NCI-H510A treated with DMSO at 0.1 percent for 48 hours (cell line): ENCODE results near the gene PEX3.
A peak's percentile ranks its signal among the peaks of the same experiment; 100 is the strongest.
"Not testable (repeated sequence)": the region's sequence is repeated elsewhere in the genome, so short reads cannot be mapped to it uniquely, and the experiment has no call there.

Experiments used
- DNase-seq: peaks from one replicate; lab custom pipeline; 2025; lab: John Stamatoyannopoulos, UW

PEX3 gene

GRCh38 chr6:143506620-143507019 is 56.0 kb downstream of the PEX3 start:
- DNase-seq = no peak

GRCh38 chr6:143507358-143508145 is 56.9 kb downstream of the PEX3 start:
- no peak for DNase-seq

- not testable (repeated sequence) for DNase-seq
Measured at GRCh38 chr6:143510326-143510725, 59.7 kb downstream of the PEX3 start.

- no peak for DNase-seq
Measured at GRCh38 chr6:143510991-143511891, 60.6 kb downstream of the PEX3 start, which contains the start of gene FUCA2. TSS of gene FUCA2 (minus strand) at chr6:143511720. CDS start at chr6:143511634, 86 bp downstream.

DNA sequence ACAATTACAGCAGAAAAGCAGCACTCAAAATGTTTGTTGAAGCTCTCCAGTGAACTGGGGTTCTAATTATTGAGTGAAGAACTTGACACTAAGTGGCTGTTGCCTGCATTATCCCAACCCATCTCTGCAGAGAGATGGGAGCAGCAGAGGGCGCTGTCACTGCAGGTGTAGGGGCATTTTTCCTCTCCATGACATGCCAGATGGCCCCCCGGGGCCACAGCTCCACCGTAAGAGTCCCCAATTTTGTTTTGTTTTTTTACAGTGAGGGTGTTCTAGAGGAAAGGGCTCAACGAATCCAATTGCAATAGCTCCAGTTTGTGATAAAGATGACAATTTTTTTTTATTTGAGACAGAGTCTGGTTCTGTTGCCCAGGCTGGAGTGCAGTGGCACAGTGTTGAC is 62.8 kb downstream of the PEX3 start:
- DNase-seq = peak; percentile 20

DNA sequence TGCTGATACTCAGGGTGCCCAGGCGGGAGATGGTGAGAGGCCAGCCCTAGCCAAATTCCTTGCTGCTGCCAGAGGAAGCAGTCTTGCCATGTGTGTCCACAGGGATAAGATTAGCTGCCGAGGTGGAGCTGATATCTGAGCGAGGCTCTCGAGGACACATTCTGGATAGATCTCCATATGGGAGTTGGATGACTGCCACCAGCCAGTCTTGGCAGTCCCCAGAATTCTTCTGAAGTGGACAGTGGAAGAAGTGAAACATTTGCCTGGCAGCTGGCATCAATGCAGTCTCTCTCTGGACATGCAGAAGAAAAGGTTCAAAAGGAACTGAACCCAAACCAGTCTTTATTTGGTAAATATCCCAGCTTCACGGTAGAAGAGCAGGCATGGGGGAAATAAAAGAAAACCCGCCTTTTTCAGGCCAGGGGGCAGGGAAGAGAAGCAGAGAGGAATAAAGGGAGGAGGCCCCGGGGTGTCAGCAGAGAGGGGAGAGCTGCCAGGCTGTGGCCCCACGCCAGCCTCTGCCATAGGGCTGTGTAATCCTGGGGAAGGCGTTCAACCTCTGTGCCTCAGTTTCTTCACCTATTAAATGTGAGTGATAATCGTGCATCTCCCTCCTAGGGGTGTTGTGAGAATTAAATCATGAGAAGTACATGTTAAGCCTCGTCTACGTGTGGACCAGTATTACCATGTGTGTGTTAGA is 64.6 kb downstream of the PEX3 start:
- DNase-seq = no peak

DNA sequence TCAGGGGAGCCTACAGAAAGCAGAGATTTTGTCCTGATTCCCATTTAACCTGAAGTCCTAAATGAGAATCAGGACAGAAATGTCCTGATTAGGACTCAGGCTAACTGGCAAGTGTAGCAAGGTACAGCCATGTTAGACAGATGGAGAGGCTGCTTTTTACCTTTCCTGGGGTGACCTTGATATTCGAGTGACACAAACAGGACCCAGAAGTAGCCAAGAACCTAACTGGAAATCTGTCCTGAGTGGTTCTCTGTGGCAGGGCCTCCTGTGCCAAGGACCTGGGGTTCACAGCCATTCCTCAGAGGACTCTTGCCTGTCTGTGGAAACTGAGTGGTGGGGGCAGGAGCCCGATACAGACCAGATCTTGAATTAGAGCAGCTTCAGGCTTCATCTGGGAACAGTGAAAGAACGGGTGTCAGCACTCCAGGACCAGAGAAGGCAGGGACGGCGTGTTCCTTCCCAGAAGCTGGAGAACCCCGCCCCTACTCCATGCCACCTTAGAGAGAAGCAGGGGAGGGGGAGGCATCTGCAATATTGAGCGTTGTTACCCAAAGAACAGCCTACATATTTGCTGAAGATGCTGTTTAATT is 65.3 kb downstream of the PEX3 start:
- DNase-seq = no peak

DNA sequence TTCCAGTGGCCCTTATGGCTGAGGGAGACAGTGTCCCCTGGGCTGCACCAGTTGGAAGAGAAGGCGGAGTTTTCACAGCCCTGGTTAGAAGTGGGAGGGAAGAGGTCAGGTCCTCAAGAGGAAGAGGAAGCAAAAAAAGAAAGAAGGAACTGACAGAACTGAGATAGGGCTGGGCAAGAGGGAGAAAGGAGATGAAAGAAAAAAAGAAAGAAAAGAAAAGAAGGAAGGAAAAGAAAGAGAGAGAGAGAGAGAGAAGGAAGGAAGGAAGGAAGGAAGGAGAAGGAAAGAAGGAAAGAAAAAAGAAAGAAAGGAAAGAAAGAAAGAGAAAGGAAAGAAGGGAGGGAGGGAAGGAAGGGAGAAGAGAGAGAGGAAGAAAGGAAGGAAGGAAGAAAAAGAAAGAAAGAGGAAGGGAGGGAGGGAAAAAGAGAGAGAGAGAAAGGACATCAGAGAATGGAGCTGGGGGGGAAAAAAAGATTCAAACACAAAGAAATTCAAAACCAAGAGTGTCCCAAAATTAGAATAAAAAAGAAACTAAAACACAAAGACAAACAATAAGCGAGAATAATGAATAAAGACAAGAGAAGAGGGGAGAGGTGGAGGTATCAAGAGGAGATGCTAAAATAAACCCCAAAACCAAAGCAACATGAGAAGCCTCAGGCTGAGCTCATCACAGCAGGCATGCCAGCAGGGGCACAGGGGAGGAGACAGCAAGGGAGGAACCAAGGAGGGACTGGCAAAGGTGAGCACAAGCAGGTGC is 66.3 kb downstream of the PEX3 start:
- DNase-seq = no peak

DNA sequence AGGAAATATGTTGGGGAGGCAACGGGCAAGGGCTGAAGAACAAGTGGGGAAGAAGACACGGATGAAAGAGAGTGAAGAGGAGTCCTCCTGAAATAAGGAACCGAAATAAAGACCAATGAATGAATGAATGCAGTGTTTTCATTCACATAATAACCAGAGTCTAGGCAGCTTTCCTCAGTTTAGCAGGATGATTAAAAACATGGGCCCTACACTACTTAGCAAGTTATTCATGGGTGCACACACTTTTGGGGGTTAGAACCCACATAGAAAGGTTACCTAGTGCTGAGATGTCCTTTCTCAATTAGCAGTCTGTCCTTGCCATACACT is 66.8 kb downstream of the PEX3 start:
- DNase-seq = no peak

- DNase-seq = no peak
Measured at GRCh38 chr6:143522039-143522600, 71.5 kb downstream of the PEX3 start.

DNA sequence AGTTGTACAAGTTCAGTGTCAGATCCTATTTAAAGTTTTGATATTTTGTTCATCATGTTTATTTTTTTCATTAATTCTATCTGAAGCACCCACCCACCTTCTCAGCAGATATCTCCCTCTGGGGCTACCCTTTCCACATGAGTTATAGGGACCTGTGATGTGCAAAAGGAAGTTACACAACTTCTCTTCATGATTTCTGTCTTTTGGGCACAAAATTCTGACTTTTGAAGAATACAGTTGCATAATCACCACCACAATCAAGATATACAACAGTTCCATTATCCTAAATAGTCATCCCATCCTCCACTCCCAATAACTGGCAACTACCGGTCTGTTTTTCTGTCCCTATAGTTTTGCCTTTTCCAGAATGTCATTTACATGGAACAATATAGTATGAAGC is 74.8 kb downstream of the PEX3 start:
- no peak for DNase-seq

DNA sequence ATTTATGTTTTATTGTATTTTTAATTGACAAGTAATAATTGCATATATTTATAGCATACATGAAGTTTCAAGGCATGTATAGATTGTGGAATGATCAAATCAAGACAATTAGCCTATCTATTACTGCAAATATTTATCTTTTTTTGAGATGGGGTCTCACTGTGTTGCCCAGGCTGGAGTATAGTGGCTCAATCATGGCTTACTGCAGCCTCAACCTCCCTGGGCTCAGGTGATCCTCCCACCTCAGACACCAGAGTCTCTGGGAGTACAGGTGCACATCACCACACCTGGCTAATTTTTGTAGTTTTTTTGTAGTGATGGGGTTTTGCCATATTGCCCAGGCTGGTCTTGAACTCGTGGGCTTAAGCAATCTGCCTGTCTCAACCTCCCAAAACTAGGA is 77.1 kb downstream of the PEX3 start:
- no peak for DNase-seq

DNA sequence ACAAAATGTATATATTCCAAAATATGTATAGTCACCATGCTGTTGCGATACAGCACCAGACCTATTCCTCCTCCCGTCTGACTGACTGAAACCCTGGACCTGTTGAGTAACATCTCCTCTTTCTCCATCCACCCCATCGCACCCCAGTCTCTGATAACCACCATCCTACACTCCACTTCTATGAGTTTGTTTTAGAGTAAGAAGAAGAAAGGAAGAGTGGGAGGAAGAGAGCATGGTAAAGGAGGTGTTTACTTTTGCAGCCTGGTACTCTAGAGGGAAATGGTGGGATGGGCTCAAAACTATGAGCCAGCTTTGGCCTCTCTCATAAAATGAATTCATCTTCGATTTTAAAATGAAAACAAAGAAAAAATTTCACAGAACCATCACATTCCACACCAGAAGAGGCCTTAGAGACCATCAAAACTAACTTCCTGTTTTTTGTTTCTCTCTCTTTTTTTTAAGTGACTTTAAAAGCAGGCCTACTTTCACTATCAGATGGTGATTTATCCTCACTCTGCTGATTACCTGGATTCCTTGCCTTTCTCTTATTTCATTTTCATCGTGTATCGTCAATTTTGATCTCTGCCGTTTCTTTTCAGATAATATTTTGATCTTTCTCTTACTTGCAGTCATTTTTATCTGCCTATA is 77.7 kb downstream of the PEX3 start:
- DNase-seq = no peak

GRCh38 chr6:143529095-143529494 is 78.5 kb downstream of the PEX3 start:
- no peak for DNase-seq

- no peak for DNase-seq
Measured at GRCh38 chr6:143531720-143532499, 81.3 kb downstream of the PEX3 start.

DNA sequence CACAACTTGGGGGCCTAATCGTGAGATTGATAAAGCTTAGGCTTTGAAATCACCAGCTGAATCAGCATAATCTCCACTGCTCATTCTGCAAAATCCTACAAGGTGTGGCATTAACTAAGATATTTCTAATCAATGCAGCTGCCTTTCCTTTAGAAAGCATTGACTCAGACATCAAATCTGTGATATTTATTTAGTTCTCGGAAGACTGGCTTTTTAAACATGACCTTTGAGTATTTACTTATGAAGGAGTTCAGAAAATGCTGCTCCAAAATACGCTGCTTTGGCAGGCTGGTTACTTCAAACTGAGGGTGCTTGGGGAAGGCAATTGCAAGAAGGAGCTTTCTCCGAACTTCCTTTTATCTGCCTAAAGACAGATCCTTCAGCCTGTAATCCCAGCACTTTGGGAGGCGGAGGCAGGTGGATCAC is 84.6 kb downstream of the PEX3 start:
- DNase-seq = no peak

- DNase-seq = peak; percentile 2
Measured at GRCh38 chr6:143536461-143536865, 85.9 kb downstream of the PEX3 start.

GRCh38 chr6:143536866-143537691 is 86.5 kb downstream of the PEX3 start:
- no peak for DNase-seq

DNA sequence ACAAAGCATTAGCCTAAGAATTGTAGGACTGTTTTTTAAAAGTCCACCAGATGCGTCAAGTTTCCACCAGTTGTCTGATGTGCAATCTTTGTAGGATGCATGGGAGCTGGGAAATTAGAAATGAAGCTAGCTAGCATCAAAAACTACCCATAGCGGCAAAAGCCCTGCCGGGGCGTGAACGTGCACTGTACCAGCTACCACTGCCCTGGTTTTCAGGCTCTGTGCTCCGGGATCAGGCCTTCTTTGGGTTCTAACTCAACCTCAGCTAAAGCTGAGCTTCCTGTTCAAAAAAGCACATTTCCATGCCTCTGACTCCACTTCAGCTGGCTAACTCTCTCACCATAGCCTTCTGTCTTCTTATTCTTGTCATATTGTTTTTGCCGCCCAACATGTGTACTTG is 87.8 kb downstream of the PEX3 start:
- no peak for DNase-seq
